HG02623 (cell line): ENCODE results near the gene RASSF4.

Experiments used
- ATAC-seq: cut with Tn5 transposase; IDR thresholded peaks from one replicate; pipeline ENCODE4 v1.9.1; 2021; ENCODE audit warnings: moderate library complexity; ENCODE audit not compliant: unreplicated experiment

The RASSF4 gene

GRCh38 chr10:44974628-44975430 lies 15.2 kb downstream of the RASSF4 start:
- ATAC-seq, result peak; percentile 66

GRCh38 chr10:44975431-44976331 lies 16.1 kb downstream of the RASSF4 start:
- no peak for ATAC-seq

- no peak for ATAC-seq
Measured at GRCh38 chr10:44976352-44977198, 17.0 kb downstream of the RASSF4 start.

- ATAC-seq, result no peak
Measured at GRCh38 chr10:44977287-44978212, 17.9 kb downstream of the RASSF4 start.

- ATAC-seq, result no peak
Measured at GRCh38 chr10:44978213-44978569, 18.6 kb downstream of the RASSF4 start.

GRCh38 chr10:44978570-44979280 lies 19.1 kb downstream of the RASSF4 start, which contains the start of gene DEPP1:
DEPP1 (minus strand) TSS chr10:44978809; CDS start chr10:44978030, 779 bp downstream.
- no peak for ATAC-seq

GRCh38 chr10:44979281-44980191 lies 19.9 kb downstream of the RASSF4 start:
- no peak for ATAC-seq

- ATAC-seq, result no peak
Measured at GRCh38 chr10:44980309-44981171, 20.9 kb downstream of the RASSF4 start.

GRCh38 chr10:44981172-44982113 lies 21.8 kb downstream of the RASSF4 start:
- ATAC-seq, result peak; percentile 46

- ATAC-seq, result no peak
Measured at GRCh38 chr10:44982114-44982460, 22.5 kb downstream of the RASSF4 start.

GRCh38 chr10:44982496-44982895 lies 22.9 kb downstream of the RASSF4 start:
- ATAC-seq, result no peak

- ATAC-seq, result no peak
Measured at GRCh38 chr10:44983066-44983894, 23.7 kb downstream of the RASSF4 start.

- no peak for ATAC-seq
Measured at GRCh38 chr10:44983895-44984278, 24.3 kb downstream of the RASSF4 start.

GRCh38 chr10:44984671-44985101 lies 25.1 kb downstream of the RASSF4 start:
- no peak for ATAC-seq

GRCh38 chr10:44985175-44985681 lies 25.6 kb downstream of the RASSF4 start:
- no peak for ATAC-seq
